HL-60 (cell line): ENCODE data around the gene TPM1.

Source experiments
- POLR2AphosphoS5 ChIP-seq: IDR thresholded peaks from 2 replicates; pipeline ENCODE4 v1.6.1; 2012; ENCODE audit warnings: low read depth
- REST ChIP-seq: IDR thresholded peaks from 2 replicates; pipeline ENCODE4 v1.6.1; 2012; ENCODE audit warnings: low read depth; ENCODE audit not compliant: insufficient replicate concordance
- SPI1 ChIP-seq: IDR thresholded peaks from 2 replicates; pipeline ENCODE4 v1.6.1; 2012; ENCODE audit warnings: low read depth, mild to moderate bottlenecking, borderline replicate concordance
- TF ChIP-seq, protein P1 (sequence below): IDR thresholded peaks from one replicate; pipeline ENCODE4 v1.5.1; 2011; ENCODE audit warnings: low read length, control low read depth, inconsistent platforms; ENCODE audit not compliant: insufficient read depth

DNA sequence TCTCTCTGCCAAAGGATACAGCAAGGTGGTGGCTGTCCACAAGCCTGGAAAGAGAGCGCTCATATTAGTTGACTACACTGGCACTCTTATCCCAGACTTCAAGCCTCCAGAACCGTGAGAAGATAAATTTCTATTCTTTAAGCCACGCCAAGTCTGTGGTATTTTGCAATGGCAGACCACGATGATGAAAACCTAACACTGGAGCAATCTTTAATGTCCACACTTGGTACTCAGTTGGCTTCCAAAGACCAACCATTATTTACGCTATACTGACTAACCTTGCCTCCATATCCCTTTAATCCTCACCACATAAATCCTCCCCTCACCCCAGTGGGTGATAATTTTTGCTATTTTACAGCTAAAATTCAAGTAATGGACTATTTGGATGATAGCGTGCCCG lies 62.2 kb downstream of the TPM1 start:
- TF ChIP-seq, protein P1, sequence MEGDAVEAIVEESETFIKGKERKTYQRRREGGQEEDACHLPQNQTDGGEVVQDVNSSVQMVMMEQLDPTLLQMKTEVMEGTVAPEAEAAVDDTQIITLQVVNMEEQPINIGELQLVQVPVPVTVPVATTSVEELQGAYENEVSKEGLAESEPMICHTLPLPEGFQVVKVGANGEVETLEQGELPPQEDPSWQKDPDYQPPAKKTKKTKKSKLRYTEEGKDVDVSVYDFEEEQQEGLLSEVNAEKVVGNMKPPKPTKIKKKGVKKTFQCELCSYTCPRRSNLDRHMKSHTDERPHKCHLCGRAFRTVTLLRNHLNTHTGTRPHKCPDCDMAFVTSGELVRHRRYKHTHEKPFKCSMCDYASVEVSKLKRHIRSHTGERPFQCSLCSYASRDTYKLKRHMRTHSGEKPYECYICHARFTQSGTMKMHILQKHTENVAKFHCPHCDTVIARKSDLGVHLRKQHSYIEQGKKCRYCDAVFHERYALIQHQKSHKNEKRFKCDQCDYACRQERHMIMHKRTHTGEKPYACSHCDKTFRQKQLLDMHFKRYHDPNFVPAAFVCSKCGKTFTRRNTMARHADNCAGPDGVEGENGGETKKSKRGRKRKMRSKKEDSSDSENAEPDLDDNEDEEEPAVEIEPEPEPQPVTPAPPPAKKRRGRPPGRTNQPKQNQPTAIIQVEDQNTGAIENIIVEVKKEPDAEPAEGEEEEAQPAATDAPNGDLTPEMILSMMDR, result no peak
- TF ChIP-seq REST (no peak), POLR2AphosphoS5 (no peak), SPI1 (no peak)
